HG03039 (cell line): ENCODE measurements around the gene LTBR.

Source experiments
- ATAC-seq: cut with Tn5 transposase; IDR thresholded peaks from one replicate; pipeline ENCODE4 v1.9.1; 2021; ENCODE audit warnings: mild to moderate bottlenecking, moderate library complexity; ENCODE audit not compliant: unreplicated experiment

Gene LTBR

DNA sequence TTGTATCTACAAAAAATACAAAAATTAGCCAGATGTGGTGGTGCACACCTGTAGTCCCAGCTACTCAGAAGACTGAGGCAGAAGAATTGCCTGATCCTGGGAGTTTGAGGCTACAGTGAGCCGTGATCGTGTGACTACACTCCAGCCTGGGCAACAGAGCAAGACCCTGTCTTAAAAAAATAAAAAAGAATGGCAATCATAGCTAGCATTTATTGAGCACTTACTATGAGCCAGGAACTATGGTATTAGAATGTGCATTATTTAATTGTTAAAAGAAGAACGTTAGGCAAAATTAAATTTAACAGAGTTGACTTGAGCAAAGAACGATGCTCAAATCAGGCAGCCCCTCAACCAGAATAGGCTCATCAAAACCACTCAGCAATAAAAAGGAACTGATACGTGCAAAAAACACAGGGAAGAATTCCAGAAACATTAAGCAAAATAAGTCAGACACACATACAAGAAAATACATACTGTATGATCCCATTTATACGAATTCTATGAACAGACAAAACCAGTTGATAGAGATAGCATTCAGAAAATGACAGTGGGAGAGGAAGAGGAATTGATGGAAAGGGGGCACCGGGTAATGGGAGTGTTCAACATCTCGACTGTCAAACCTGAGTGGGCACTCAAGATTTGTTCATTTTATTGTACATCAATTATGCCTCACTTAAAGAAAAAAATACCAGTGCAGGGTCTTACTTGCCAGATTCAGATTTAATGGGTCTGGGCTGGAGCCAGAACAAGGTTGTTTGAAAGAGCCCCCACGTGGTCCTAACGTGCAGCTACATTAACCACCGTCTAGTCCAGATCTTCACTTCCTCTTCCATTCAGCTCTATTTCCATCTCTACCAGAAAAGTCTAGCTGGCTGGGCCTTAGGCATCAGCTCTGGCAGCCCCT, 16.6 kb upstream of the LTBR start:
- ATAC-seq: no peak

DNA sequence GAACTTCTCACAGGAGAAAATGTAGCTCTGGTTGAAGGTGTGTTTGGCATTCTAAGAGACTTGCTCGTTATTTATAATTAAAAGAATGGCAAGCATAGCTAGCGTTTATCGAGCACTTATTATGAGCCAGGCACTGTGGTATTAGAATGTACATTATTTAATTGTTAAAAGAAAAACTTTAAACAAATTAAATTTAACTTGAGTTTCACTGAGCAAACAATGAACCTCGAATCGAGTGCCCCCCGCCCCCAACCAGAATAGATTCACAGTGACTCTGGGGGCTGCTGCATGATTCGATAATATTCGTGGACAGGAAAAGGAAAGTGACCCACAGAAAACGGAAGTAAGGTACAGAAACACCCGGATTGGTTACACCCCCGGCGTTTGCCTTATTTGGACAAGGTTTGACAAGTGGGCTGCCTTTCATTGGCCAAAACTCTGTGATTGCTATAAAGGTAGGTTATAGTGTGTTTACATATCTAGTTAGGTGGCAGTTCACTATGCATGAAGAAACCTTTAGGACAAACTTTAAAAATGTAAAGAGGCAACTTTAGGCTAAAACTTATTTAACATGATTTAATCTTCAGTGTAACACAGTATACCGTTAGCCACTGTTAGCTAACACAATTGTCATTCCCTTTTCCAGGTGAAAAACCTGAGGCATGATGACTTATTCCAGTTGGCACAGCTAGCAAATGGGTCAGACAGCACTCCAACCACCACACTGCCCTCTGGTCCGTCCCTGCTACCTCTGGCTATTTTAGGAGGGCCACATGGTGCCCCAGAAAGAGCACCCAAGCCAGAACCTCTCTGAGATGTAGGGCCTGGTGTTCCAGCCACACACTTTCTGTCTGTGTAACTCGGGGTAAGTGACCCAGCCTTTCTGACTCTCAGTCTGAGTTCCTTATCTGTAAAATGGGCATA, 15.7 kb upstream of the LTBR start:
- ATAC-seq: no peak

DNA sequence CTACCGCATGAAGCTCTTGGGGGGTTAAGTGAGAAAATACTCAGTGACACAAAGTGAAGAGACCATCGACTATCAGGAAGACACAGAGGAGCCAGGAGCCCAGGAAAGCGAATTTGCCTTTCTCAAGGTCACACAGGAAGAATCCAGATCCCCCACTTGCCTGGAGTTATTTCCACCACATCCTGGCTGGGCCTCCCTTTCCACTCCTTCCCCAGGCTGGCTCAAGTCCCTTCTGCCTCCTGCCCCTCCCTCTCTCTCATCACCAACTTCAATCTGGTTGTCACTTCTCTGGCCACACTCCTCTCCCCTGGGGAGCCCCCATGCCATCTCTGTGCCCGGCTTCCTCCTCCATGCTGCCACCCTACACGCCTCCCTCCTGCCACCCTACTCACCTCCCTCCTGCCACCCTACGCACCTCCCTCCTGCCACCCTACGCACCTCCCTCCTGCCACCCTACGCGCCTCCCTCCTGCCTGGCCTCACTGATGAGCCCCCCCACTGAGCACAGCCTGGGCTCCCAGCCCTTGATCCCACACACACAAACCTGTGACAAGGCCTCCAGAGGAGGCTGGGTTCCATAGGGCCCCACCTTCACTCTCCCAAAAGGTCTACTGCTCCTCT, 14.9 kb upstream of the LTBR start:
- ATAC-seq: no peak

DNA sequence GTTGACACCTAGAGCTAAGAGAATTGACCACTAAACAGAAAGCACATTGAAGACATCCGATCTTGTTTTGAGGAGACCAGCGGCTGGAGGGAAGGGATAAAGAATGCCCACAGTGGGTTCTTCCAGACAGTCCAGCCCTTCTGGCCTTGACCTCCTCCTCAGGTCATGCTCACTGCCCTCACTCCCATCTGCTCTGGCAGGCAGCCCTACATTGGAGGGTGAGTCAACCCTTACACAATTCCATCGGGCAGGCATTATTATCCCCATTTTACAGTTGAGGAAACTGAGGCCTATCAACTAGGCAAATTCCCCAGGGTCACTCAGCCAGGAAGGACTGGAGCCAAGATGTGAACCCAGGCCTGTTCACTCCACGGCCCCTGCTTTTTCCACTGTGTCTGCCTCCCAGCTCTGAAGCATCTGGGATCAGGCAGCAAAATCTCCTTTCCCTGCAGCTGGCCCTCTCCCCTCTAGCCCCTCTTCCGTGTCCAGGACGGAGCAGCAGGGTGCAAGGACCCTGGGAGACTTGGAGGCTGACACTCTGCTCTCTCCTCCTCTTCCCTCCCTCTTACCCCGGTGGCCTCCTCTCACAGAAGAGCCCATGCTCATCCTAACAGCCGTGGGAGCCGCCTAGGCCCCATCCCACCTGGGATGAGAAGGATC, 13.9 kb upstream of the LTBR start:
- ATAC-seq: no peak

GRCh38 chr12:6370576-6370935, 13.4 kb upstream of the LTBR start:
- ATAC-seq: no peak

- no peak for ATAC-seq
These were observed 12.8 kb upstream of the LTBR start for GRCh38 chr12:6370994-6371754.

DNA sequence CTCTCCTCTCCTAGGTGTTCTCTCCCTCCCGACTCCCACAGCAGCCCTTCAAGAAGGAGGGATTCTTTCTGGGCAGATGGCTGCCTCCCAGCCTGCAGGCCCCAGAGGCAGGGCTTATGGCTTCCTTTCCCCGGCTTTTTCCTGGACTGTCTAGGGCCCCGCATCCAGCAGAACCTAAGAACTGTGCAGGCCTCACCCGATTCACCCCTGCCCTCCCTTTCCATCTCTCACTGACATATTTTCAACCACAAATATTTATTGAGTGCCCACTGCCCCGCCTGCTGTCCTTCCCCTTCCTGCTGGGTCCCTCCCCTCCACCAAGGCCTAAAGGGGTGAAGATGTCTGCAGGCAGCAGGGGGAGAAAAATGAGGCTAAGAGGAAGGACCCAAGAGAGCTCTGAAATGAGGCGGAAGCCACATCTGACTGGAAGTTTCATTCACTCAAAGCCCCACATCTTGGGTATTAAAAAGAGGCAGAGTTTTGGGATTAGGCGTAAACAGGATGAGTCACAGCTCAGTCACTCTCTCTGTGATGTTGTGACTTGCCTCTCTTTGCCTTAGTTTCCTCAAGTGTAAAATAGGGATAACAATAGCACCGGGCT, 11.5 kb upstream of the LTBR start:
- no peak for ATAC-seq

GRCh38 chr12:6373022-6373787, 10.8 kb upstream of the LTBR start:
- no peak for ATAC-seq

DNA sequence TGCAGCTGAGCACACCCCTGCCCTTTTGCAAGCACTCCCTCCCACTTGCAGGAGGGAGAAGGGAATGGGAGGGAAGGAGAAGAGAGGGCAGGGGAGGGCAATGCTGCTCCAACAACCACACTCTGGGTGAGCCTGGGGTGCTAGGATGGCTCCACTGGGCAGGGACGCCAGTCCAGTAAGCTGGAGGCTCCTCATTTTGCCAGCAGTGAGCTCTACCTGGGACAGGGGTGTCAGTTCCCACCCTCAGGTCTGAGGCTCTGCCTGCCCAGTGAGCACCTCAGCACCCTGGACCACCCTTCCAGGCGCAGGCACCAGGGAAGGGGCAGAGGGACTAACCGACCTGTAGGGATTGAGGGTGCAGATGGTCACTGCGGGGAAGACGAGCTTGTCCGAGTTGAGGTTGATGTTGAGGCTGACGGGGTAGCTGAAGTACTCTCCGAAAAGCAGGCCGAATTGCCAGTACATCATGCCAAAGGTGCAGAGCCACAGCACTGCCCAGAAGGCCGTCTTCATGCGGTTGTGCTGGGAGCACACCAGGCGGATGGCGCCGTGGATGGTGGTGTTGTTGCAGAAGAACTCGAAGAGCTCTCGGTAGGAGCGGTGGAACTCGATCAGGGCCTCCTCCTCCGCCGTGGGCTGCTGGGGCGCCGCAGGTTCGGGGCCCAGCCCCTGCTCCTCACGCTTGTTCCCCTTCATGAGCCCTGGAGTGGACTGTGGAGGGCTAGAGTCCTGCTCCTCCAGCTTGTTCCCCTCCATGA, 9.8 kb upstream of the LTBR start:
- ATAC-seq: no peak

GRCh38 chr12:6374786-6375160, 9.2 kb upstream of the LTBR start:
- no peak for ATAC-seq

DNA sequence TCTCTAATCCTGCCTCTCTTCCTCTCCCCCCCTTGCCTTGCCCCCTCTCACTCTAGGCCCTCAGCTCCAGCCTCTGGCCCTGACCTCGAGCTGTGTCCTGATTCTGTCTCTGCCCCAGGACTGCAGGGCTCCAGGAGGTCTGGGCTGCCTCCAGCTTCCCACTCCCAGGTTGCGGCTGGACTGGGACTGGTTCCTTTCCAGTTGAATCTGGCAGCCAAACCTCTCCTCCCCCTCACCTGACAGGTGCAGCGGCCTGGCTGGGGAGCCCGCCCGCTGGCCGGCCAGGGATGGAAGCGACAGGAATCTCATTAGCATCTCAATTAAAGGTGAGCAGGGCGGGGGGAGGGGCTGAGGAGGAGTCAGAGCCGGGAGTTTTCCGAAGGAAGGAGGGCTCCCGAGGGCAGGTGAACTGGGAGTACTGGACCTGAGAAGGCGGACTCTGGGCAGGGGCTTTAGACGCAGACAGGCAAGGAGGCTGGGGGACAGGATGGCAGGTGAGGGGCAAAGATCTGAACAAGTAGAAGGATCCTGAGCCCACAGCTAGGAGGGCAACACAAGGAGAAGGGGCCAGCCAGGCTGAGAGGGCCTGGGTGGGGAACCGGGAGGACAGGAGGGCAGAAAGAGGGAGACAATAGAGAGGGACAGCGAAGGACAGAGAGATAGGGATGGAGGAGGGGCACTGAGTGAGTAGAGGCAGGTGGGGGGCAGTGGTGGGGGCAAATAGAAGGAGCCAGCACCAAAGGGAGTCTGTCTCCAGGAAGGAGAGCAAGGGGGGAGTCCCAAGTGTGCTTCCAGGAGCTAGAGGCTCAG, 8.5 kb upstream of the LTBR start, which contains the start of gene SCNN1A:
SCNN1A (minus strand) TSS at position 295 of the 810 bp plus-strand sequence. CDS start 780 bp downstream, outside the sequence.
- ATAC-seq: no peak

- ATAC-seq: no peak
These were observed 7.7 kb upstream of the LTBR start for GRCh38 chr12:6376079-6376869.

DNA sequence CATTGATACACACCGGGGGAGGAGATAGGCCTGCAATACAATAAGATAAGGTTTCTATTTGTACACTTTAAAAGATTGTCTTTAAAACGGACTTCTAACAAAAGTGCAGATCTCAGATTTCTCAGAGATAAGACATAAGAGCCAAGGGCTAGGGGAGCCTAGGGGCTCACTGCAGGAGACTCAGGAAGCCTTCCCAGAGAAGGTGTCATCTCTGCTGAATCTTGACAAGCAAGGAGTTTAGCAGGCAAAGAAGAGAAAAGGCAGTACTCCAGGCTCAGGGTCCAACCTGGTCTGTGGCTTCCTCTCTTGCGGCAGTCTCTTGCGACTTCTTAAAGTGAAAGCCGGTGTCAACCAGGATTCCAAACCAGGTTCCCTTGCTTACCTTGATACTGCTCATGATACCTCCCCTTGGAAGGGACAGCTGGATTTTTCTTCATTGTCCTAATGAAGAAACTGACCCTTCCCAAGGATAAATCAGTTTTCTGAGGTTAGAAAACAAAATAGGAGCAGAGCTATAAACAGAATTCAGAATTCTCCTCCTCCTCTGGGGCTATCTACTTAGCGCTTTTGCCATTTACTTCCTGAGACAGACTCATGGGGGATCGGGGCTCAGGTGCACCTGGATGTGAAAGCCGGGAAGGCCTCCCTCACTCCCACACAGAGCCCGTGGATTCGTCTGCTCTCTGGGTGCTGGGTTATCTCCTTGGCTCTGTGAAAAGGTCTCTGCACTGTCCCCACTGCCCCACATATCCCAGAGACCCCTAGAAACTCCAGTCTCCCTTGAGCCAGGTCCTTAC, 6.9 kb upstream of the LTBR start:
- no peak for ATAC-seq

DNA sequence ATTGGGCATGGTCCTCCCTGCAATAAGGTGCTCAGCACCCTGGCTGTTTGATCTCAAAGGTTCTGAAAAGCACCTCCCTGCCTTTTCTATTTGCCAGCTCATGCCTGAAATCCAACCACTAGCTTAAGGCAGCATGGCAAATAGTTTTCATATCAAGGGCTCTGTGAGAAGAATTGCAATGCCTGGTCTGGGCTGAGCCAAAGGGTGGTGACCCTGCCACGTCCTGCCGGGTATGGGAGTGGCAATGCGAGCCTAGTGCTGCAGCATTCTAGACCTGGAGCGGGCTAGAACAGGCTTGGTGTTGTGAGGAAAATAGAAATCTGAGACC, 6.3 kb upstream of the LTBR start:
- no peak for ATAC-seq

DNA sequence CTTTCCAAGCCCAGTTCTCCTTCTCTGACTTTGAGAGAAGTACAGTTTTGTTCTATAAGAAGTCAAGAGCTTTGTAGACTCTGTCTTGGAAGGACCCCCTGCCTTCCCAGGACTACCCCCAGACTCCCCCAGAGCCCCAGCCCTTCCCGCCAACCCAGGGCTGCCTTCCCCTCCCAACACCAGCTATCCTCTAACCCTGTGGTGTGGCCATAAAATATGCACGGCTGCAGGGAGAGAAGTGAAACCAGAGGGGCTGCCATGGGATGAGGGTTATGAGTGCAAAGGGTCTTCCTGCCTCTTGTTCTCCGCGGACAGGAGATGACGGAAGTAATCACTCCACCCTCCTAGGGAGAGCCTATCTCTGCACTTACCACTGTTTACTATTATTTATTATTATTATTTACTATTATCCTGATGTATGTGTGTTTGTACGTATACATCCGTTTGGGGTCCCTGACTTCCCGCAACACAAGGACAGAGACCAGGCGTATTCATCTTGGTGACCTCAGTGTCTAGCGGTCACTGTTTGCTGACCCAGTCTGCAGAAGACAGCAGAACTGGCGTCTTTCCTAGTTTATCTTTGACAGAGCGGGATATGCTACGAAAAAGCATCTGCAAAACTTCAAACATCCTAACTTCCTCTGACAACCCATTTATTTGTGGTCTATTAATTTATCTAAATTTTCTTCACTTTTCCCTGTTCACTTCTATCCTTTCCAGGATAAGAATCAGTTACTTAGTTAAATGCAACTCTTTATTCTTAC, 5.1 kb upstream of the LTBR start:
- ATAC-seq: no peak
